ENCODE data around the gene CTNNA1. TPM values are rescaled to one million over a fixed set of nuclear protein-coding genes. Genes with fewer than 3 reads are reported as not detected.

Gene CTNNA1
- polyA plus RNA-seq, 4 donors, result 301 to 428 (median 405) TPM

GRCh38 chr5:138955671-138956295, 202.6 kb downstream of the CTNNA1 start:
- DNase-seq (ENCODE audit: low read depth in 4 of 4, low spot score in 3 of 4), result no peak

- no peak for DNase-seq (ENCODE audit: low read depth in 4 of 4, low spot score in 3 of 4)
Measured at GRCh38 chr5:138956801-138957200, 203.6 kb downstream of the CTNNA1 start.

- no peak for DNase-seq (ENCODE audit: low read depth in 4 of 4, low spot score in 3 of 4)
Measured at GRCh38 chr5:138960145-138960692, 207.0 kb downstream of the CTNNA1 start.

- no peak for DNase-seq (ENCODE audit: low read depth in 4 of 4, low spot score in 3 of 4)
Measured at GRCh38 chr5:138961221-138961620, 208.0 kb downstream of the CTNNA1 start.

GRCh38 chr5:138961729-138962128, 208.5 kb downstream of the CTNNA1 start:
- DNase-seq (ENCODE audit: low read depth in 4 of 4, low spot score in 3 of 4), result no peak

GRCh38 chr5:138962614-138963370, 209.6 kb downstream of the CTNNA1 start:
- no peak for DNase-seq (ENCODE audit: low read depth in 4 of 4, low spot score in 3 of 4)

- DNase-seq (ENCODE audit: low read depth in 4 of 4, low spot score in 3 of 4), result no peak
Measured at GRCh38 chr5:138963763-138964371, 210.6 kb downstream of the CTNNA1 start.

- DNase-seq (ENCODE audit: low read depth in 4 of 4, low spot score in 3 of 4), result peak in 1 of 4 donors; percentile 57
Measured at GRCh38 chr5:138964647-138965201, 211.5 kb downstream of the CTNNA1 start.

GRCh38 chr5:138965626-138966025, 212.4 kb downstream of the CTNNA1 start:
- no peak for DNase-seq (ENCODE audit: low read depth in 4 of 4, low spot score in 3 of 4)

- DNase-seq (ENCODE audit: low read depth in 4 of 4, low spot score in 3 of 4), result no peak
Measured at GRCh38 chr5:138966236-138966985, 213.2 kb downstream of the CTNNA1 start.

GRCh38 chr5:138967791-138968448, 214.7 kb downstream of the CTNNA1 start:
- DNase-seq (ENCODE audit: low read depth in 4 of 4, low spot score in 3 of 4), result no peak

GRCh38 chr5:138968601-138969000, 215.4 kb downstream of the CTNNA1 start:
- DNase-seq (ENCODE audit: low read depth in 4 of 4, low spot score in 3 of 4), result no peak

GRCh38 chr5:138969323-138970002, 216.2 kb downstream of the CTNNA1 start:
- DNase-seq (ENCODE audit: low read depth in 4 of 4, low spot score in 3 of 4), result no peak

- DNase-seq (ENCODE audit: low read depth in 4 of 4, low spot score in 3 of 4), result no peak
Measured at GRCh38 chr5:138972230-138972629, 219.0 kb downstream of the CTNNA1 start.

- DNase-seq (ENCODE audit: low read depth in 4 of 4, low spot score in 3 of 4), result no peak
Measured at GRCh38 chr5:138972836-138973235, 219.6 kb downstream of the CTNNA1 start.

- DNase-seq (ENCODE audit: low read depth in 4 of 4, low spot score in 3 of 4), result peak in 2 of 4 donors; percentile 64 to 70
Measured at GRCh38 chr5:138974227-138975063, 221.2 kb downstream of the CTNNA1 start.

GRCh38 chr5:138975098-138975847, 222.0 kb downstream of the CTNNA1 start:
- no peak for DNase-seq (ENCODE audit: low read depth in 4 of 4, low spot score in 3 of 4)

GRCh38 chr5:138978080-138978479, 224.9 kb downstream of the CTNNA1 start:
- DNase-seq (ENCODE audit: low read depth in 4 of 4, low spot score in 3 of 4), result no peak

All from left renal pelvis (tissue), 4 donors.